Measurements from ENCODE around the gene WDR86.

- no peak for TF ChIP-seq POLR2A (IDR thresholded peaks at IDR 0.05; ENCODE audit: low read length)
- TF ChIP-seq GATA1 (IDR thresholded peaks at IDR 0.05; ENCODE audit: low read depth, low read length): no peak
These were observed 24.8 kb downstream of the WDR86 start for GRCh38 chr7:151384776-151385625.

All from erythroblast (primary cell).